ENCODE results near the gene PACRG.

DNA sequence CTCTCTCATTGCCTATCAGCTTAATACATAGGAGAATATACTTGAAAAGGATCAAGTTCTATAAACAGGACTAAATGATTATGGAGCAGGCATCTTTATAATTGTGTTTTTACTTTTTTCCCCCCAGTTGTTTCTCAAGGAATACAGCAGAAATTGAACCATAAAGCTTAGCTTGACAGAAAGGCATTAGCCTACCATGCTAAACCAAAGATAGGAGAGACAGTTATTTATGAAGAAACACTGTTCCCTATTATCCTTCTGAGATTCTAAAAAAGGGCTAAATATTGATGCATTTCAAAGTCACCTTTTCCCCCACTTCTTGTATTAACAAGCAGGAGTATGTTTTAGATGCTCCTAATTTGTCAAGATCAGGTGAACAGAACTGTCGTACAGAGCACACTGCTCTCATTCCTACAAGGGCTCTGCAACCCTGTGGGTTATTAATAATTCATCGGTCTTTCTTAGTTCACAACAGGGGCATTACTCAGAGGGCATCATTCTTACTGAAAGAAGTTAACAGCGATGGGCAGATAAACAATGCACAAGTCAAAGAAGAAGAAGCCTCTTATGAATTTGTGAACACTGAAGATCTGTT lies 38.9 kb upstream of the PACRG start:
- TF ChIP-seq, protein P1, sequence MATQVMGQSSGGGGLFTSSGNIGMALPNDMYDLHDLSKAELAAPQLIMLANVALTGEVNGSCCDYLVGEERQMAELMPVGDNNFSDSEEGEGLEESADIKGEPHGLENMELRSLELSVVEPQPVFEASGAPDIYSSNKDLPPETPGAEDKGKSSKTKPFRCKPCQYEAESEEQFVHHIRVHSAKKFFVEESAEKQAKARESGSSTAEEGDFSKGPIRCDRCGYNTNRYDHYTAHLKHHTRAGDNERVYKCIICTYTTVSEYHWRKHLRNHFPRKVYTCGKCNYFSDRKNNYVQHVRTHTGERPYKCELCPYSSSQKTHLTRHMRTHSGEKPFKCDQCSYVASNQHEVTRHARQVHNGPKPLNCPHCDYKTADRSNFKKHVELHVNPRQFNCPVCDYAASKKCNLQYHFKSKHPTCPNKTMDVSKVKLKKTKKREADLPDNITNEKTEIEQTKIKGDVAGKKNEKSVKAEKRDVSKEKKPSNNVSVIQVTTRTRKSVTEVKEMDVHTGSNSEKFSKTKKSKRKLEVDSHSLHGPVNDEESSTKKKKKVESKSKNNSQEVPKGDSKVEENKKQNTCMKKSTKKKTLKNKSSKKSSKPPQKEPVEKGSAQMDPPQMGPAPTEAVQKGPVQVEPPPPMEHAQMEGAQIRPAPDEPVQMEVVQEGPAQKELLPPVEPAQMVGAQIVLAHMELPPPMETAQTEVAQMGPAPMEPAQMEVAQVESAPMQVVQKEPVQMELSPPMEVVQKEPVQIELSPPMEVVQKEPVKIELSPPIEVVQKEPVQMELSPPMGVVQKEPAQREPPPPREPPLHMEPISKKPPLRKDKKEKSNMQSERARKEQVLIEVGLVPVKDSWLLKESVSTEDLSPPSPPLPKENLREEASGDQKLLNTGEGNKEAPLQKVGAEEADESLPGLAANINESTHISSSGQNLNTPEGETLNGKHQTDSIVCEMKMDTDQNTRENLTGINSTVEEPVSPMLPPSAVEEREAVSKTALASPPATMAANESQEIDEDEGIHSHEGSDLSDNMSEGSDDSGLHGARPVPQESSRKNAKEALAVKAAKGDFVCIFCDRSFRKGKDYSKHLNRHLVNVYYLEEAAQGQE (IDR thresholded peaks at IDR 0.05; ENCODE audit: unreplicated experiment) = no peak
- TF ChIP-seq, protein P2, sequence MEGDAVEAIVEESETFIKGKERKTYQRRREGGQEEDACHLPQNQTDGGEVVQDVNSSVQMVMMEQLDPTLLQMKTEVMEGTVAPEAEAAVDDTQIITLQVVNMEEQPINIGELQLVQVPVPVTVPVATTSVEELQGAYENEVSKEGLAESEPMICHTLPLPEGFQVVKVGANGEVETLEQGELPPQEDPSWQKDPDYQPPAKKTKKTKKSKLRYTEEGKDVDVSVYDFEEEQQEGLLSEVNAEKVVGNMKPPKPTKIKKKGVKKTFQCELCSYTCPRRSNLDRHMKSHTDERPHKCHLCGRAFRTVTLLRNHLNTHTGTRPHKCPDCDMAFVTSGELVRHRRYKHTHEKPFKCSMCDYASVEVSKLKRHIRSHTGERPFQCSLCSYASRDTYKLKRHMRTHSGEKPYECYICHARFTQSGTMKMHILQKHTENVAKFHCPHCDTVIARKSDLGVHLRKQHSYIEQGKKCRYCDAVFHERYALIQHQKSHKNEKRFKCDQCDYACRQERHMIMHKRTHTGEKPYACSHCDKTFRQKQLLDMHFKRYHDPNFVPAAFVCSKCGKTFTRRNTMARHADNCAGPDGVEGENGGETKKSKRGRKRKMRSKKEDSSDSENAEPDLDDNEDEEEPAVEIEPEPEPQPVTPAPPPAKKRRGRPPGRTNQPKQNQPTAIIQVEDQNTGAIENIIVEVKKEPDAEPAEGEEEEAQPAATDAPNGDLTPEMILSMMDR (conservative IDR thresholded peaks at IDR 0.05; ENCODE audit: low read depth in 2 of 2) = no peak
- TF ChIP-seq EZH2 (IDR thresholded peaks at IDR 0.05; ENCODE audit: low read depth, unreplicated experiment) = no peak
- TF ChIP-seq CREB1 (CRISPR knock-in tag; IDR thresholded peaks at IDR 0.05; ENCODE audit: low read depth) = no peak
- TF ChIP-seq POLR2AphosphoS5 (IDR thresholded peaks at IDR 0.05; ENCODE audit: low read depth) = no peak
- TF ChIP-seq EZH2phosphoT487 (IDR thresholded peaks at IDR 0.05; ENCODE audit: unreplicated experiment) = no peak
- no peak for TF ChIP-seq STAT1 (IDR thresholded peaks at IDR 0.05; ENCODE audit: unreplicated experiment)
- TF ChIP-seq ZNF114 (CRISPR knock-in tag; IDR thresholded peaks at IDR 0.05) = no peak
- TF ChIP-seq JUNB (IDR thresholded peaks at IDR 0.05; ENCODE audit: unreplicated experiment) = no peak
- TF ChIP-seq, protein P3, sequence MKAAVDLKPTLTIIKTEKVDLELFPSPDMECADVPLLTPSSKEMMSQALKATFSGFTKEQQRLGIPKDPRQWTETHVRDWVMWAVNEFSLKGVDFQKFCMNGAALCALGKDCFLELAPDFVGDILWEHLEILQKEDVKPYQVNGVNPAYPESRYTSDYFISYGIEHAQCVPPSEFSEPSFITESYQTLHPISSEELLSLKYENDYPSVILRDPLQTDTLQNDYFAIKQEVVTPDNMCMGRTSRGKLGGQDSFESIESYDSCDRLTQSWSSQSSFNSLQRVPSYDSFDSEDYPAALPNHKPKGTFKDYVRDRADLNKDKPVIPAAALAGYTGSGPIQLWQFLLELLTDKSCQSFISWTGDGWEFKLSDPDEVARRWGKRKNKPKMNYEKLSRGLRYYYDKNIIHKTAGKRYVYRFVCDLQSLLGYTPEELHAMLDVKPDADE (IDR thresholded peaks at IDR 0.05) = no peak
- TF ChIP-seq ZNF331 (CRISPR knock-in tag; IDR thresholded peaks at IDR 0.05; ENCODE audit: low read depth) = no peak
